GM19452 (cell line): ENCODE results near the gene JUP.

Experiments used
- ATAC-seq: cut with Tn5 transposase; IDR thresholded peaks from one replicate; pipeline ENCODE4 v1.9.1; 2021; ENCODE audit not compliant: unreplicated experiment

The JUP gene

DNA sequence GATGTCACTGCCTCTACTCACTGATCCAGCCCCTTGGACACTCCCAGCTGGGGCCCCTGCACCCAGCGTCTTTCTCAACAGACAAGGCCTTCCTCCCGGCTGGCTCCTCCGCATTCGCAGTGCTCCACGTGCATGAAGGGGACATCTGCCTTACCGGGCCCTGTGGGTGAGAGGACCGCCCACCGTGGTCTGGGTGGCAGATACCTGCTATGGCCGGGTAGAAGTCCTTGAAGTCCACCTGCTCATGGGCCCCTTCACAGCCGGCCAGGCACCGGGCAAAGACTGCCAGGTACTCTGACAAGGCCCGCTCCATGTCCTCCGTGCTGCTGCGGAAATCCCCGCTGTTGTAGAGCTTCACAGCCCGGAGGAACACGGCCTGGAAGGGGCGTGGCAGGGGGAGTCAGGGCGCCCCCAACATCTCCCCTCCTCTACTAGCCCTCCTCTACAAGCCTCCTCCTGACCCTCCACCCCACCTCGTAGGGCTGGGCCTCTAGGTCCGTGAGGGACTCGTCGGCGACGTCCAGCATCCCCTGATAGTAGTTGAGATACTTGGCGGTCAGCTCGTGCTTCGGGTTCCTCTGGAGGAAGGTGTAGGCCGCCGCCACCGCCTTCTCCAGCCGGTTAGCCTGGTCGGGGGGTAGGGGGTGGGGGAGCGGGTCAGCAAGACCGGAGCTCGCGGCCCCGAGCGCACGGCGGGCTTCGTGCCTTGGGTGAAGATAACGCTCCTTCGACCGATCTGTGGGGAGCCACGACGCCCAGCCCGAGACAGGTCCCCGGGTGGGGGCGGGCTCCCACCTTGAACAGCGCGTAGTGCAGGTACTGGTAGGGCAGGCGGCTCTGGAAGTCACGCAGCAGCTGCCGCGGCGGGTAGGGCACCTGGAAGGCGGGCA is 24.4 kb upstream of the JUP start:
- peak; percentile 19 for ATAC-seq

DNA sequence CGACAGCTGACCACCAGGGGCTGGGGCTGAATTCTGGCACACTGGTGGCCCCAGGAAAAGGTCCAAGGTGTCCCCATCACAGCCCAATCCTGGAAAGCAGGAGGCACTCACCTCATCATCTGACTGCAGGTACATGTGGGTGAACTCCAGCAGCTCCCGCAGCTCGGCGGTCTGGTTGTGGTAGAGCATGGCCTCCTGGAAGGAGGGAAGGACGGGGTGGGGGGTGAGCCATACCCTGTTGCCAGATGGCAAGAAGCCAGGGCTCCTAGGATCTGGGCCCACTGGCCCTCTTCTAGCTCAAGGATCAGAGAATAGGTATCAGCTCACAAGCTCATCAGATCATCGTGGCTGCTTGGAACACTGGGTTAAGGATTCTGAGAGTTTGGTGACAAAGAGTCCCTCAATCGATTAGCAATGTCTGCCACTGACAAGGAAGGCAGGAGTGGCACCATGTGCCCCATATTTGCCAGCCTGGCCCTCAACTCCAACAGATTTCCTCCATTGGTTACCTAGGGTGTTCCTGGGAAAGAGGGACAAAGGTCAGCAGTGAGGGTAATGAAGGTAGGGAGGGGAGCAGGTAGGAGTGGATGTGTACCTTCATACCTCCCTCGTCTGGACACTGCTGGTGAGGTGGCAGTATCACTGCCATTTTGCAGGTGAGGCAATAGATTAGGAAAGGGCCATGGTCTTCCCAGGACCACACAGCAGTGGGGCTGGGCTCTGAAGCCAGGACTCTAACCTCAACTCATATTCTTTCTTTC is 20.4 kb upstream of the JUP start:
- ATAC-seq = no peak

DNA sequence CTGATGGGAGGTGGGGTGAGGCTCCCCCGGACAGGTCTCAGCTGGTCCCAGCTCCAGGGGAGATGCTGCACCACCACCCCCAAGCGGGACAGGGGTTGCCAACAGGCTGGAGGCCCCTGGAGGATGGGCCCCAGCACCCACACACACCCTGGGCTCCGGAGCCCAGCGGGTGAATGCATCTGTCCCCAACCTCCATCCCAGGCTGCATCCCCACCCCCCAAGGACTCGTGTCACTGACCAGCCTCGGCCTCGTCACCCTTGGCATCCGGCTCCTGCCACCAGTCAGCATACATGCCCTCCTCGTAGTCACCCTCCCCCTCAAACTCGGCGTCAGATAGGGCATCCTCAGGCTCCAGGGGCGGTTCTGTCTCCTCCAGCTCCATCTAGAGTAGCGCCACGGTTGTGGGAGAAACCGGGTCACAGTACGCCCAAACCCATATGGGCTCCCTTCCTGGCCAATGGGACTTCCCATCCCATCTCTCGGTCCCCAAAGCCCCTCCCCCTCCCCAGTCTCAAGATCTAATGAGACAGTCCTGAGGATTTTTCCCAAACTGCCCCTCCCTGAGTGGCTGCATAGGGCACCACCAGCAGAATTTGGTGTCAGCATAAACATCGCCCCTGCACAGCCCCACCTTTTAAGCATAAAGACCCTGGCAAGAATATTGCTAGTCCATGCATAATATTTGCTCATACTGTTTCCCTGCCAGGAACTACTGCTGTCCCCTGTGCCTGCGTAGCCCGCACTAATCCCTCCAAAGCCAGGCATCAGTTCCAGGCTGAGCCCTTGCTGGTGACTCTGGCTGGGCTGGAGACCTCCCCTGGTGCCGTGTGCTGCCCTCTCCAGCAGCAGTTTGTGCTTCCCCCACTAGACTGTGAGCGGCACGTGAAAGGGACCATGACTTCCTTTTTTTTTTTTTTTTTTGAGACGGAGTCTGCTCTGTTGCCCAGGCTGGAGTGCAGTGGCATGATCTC is 16.8 kb upstream of the JUP start:
- ATAC-seq = no peak

DNA sequence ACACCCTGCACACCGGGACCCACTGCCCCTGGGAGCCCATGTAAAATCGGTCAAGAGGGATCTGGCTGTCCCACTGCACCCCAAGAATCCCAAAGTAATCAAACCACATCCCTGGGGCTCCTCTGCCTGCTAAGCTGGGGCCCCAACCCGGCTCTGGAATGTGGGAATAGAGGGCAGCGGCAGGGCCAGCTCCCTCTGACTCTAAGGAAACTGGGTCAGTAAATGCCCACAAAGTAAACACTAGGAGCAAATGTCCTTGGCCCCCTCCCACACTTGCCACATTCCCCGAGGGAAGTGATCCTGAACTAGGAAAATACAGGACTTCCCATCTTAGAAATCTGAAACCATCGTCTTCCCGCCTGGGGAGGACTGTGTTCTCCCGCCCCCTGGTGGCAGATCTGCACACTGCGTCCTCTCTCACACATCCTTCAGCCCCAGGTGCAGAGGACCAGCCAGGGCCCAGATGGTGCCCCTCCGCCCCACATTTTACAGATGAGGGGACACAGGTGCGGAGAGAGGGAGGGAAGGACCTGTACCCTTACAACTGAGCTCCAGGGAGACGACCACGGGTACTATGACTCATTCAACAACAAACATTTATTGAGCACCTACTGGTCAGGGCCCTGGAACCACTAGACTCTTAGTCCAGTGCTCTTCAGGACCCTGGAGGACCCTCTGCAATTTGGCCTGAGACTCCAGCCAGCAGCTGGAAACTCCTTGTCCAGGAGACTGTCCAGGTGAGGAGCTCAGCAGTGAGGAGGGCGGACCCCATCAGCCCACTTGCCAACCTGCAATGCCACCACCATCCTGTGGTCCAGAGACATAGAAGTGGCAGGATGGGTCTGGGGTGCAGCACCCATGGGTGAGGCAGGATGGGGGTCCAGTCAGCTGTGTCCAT is 15.1 kb upstream of the JUP start:
- no peak for ATAC-seq

DNA sequence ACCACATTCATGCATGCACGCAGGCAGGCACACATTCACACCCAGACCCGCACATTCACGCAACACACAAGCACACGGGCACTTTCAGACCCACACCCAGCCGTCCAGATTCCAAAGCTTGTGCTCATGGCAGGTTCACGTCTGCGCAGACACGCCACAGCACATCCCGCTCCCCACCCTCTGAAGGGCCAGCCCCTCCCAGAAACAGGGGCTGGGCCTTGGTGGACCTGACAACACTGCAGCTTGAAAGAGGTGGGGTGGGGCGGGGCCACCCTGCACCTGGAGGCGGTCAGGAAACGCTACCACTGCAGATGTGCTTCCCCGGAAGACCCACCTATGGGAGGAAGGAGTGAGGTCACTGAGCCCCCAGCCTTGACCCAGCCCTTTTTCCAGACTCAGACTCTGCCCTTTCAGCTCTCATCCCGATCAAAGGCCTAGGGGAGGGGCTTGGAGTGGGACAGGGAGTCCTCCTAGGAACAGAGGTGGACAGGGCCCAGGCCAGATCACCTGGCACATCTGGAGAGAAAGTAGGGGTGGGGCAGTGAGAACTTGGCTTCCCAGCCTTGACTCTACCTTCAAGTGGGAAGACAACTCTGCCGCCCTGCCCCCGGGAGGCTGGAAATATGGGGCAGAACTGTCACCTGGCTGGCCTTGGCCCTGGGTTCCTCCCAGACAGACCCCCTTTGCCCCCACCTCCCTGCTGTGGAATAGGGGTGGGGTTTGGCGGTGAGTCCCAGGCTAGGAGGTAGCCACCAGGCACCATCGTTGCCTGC is 14.3 kb upstream of the JUP start:
- no peak for ATAC-seq

DNA sequence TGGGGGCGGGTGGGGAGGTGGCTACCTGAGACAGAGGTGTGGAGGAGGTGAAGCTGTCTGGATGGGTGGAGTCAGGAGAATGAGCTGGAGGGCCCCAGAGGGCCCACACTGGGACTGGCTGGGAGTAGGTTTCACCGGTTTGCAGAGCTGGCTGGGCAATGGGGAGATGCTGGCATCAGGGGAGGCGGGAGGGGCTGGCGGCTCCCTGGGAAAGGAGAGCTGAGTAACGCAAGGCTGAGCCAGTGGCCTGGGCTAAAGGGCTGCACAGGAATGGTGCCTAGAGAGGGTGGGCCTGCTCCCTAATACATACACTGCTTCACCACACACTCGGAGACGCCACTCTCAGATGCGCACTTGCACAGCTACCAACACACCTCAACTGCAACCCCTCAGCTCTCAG is 12.9 kb upstream of the JUP start:
- no peak for ATAC-seq

DNA sequence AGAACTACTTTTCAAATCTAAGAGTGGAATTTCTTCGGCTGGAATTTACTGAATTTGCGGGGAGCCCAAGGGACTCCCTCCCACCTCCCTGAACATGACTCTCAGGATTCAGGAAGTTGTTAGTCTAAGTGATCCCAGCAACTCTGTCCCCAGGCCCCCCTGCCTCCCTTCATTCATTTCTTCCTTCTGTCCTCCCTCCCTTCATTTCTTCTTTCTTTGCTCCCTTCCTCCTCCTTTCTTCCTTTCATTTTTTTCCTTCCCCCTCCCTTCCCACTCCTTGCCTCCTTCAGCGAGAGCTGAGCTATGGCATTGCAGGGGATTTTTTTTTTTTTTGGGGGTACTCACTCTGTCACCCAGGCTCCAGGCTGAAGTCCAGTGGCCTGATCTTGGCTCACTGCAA is 10.9 kb upstream of the JUP start:
- ATAC-seq = no peak

DNA sequence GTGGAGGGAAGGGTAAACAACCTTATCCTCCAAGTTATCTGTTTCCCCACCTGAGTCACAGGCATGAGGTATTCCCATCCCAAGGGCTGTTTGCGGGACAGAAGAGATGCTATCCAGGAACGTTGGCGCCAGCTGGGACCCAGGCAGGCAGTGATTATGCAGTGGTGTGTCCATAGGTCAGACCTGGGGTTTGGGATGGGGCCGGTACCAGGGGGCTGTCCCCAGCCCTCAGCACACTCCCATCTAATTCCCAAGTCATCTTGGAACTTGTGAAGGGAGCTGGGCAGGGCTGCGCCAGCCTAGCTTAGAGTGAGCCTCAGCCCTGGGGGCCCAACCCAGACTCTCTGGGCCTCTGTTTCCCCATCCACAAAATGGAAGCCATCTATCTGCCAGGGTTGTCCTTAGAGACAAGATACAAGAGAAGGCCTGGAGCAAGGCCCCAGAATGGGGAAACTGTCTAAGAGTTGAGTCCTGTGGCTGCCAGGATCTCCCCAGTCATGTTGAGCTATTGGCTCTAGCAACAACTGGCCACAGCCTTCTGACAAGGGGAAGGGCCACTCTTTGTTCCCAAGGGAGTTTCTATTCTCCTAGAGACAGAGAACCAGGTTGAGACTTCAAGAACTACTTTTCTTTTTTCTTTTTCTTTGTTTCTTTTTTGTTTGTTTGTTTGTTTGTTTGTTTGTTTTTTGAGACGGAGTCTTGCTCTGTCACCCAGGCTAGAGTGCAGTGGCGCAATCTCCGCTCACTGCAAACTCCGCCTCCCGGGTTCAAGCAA is 9.8 kb upstream of the JUP start:
- no peak for ATAC-seq

DNA sequence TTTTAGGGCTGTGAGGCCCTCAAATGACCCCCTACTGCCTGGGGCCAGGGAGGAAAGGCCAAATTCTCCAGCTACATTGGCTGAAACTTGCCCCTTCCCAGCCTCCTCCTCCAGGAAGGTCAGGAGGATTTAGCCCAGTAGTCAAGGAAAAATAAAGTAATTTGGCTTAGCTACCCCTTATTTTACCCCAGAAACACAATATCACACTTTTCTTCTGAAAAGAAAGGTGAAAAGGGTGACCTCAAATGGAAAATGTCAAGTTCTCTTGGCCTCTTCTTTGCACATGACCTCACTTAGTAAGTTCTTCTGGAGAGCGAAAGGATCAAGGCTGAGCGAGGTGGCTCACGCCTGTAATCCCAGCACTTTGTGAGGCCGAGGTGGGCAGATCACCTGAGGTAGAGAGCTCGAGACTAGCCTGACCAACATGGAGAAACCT is 8.0 kb upstream of the JUP start:
- no peak for ATAC-seq

DNA sequence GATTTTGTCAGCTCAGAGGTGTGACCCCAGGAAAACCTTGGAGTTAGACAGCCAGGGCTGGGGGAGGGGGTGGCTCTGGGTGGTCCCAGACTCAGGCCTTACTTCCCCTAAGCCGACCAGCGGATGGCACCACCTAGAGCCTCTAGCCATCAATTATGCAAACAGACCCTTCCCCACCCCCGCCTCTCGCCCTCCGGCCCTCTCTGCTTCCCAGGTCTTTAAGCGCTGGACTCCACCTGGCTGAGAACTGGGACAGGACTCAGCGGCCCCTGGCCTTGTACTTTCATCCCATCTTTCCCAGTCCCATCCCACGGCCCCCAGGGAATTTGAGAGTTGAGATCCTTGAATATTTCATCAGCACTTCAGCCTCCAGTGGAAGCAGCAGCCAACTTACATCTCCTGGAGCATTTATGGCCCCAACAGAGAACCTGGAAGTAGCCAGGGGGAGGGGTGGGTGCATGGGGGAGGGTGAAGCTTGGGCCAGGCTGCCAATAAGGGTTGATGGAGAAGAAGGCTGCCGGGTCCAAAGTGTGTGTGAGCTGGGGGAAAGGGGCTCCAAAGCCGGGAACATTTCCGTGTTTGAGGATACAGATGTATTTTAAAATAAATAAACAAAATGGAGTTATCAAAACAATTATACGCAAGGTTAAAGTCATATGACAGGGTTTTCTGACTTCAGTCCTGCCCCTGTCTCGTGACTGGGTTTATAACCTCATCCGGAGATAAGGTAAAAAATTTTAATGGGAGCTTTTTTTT is 7.5 kb upstream of the JUP start:
- no peak for ATAC-seq

DNA sequence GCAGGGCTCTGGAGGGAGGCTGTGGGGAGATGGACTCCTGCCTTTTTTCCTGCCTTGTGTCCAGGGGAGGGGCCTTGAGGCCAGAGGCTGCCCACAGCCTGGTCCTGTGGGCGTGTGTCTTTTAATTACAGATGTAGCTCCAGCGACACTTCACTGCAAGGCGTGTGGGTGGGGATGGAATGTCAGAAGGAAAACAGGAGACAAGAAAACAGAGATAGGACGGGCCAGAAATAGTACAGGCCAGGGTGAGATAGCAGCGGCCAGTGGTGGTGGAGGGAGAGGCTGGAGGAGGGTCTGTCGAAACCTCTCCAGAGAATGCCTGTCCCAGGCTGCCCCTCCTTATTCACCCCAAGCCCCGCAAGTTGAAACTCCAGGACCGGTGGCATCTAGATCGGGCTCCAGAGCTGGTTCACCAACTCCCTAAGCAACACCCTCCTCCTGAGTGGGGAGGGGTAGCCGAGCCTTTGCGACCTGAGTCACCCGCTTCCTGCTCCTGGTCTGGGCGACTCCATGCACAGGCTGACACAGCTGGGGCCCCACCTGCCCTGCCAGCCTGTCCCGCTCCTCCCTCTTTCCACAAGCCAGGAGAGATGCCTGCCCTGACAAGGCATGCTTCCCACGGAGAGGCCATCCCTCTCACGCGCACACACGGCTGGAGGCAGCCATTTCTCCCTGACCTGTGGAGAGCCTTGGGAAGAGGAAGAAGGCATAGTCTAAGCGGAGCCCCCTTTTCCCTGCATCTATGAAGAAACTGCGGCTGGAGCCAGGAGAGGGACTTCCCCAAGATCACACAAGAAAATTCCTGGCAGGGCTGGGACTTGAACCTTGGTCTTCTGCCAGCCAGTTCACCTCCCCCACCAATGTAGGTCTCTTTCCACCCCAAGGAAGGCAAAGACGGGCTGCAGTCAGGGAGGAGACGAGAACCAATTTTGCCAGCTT is 6.6 kb upstream of the JUP start:
- ATAC-seq = no peak

DNA sequence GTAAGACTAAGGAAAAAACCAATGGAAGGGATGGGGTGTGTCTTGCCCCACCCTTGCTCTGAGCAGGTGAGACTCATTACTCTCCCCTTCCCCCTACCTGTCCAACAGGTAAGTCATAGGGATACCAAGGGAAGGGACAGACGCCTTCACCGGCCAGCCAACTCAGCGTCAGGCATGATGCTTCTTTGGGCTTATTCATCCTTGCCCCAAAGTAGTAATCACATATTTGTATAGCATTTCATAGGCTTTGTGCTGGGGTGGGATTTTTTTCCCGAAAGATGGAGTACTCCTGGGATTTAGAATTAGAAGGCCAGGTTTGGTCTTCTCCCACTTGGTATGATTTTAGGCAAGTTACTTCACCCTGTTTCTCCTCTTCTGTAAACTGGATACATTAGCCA is 509 bp upstream of the JUP start:
- ATAC-seq = no peak

DNA sequence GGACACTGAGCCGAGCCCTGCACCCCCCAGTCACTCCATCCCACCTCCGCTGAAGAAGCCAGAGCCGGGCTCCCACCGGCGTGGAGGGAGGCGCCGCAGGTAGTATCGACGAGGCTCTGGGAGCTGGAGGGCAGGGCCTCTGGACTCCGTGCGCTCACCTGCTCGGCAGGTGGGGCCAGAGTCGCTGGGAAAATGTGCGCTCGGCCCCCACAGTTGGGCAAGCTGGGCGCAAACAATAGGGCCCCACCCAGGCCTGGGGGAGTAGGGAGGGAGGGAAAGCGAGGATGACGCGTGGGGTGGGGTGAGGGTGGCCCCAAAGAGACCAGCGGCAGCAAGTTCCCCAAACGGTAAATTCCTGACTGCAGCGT is 668 bp downstream of the JUP start:
- ATAC-seq = no peak

DNA sequence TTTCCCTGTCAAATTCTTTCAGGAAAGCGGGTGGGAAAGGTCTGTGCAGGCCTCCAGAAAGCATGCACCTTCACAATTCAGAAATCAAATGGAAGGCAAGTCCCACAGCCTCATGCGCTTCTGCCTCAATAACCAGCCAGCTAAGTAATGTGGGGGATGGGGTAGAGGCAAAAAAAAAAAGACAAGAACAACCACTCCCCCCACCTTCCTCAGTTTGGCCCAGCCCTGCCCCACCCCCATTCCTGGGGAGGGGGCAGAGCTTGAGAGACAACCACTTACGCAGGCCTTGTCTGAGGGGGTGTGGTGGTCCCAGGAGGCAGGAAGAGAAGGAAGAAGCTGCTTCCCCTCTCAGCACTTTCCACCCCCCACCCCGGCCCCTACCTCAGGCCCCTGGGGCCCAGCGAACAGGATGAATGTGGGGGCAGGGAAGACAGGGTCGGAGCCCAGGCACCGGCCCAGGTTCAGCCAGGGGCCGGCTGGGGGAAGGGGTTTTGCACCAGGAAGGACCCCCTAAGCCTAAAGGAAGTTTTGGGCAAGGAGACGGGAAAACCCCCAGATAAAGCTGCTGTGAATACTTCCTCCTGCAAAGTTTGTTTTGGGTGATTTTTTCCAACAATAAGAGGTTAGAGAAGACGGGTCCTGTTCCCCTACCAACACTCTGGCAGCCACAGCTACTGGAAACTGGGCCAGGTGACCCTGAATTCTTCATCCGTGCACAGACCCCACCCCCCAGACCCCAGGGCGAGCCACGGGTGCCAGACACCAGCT is 1.2 kb downstream of the JUP start:
- no peak for ATAC-seq

DNA sequence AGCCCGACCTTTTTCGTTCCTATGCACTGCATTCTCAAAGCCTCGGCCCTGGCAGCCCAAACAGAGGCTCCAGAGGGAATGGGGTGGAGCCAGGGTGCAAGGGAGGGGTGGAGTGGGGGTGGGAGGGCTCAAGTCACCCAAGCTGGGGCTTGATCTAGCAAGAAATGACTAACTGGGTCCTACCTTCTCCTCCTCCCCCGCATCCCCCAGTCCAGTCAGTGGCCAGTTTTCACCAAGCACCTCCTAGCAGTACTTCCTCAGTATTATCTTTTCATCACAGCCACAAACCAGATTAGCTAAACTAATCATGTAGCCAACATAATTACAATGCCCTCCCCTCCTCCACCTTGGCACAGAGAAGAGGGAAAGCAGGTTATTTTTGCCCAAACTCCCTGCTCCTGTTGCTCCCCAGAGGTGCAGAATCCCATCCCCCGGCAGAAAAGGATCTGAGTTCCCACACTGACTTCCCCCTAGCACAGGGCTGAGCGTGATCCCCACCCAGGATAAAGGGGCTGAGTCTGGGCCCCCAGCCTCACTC is 2.2 kb downstream of the JUP start:
- ATAC-seq = no peak

DNA sequence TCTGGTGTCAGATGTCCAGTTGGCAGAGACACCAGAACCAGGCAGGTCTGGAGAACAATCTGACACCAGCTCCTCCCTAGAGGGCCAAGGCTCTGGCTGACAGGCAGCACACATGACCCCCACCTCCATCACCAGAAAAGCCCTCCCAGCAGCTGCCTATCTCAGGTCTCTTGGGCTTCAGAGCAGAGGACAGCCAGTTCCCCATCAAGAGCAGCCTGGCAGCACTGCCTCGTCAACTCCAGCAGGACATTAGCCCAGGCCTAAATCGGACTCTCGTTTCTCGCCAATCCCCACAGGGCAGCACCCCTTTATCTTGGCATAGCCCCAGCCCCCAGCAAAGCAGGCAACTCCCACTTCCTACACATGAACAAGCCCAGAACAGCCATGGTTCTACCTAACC is 4.4 kb downstream of the JUP start:
- no peak for ATAC-seq
